MM.1S (cell line): Measurements from ENCODE around the gene ZBTB43.

Experiments
- CTCF ChIP-seq: fragments of 300-600 bp; sonication (generic); IDR thresholded peaks from 2 replicates; pipeline ENCODE4 v1.5.1; 2016; ENCODE audit warnings: antibody characterized with exemption, low read length, mixed read lengths
- EZH2 ChIP-seq: fragments of 300-600 bp; sonication (generic); optimal IDR thresholded peaks from 2 replicates; pipeline ENCODE3; 2017; ENCODE audit warnings: low read depth, mild to moderate bottlenecking, antibody characterized with exemption, low read length, mixed read lengths

- TF ChIP-seq CTCF (no peak), EZH2 (no peak)
These were observed 20.9 kb upstream of the ZBTB43 start for GRCh38 chr9:126783949-126784348.
